Measurements from ENCODE around the gene GEMIN2.

GRCh38 chr14:39174560-39175444, 60.7 kb downstream of the GEMIN2 start, which contains the start of gene PNN:
- TF ChIP-seq CTCF (IDR thresholded peaks at IDR 0.05) (no peak), POLR2A (IDR thresholded peaks at IDR 0.05) (peak; percentile 97)
